WTC11 (cell line): ENCODE measurements around the gene ANKMY1. TPM values are rescaled to one million over a fixed set of nuclear protein-coding genes. Genes with fewer than 3 reads are reported as not detected.

ENCODE experiments used
- ATAC-seq: fragments of 200-7000 bp; cut with Tn5 transposase; 2 replicates; pipeline ENCODE4 v1.10.0; 2021; ENCODE audit warnings: mild to moderate bottlenecking, moderate library complexity
- CTCF ChIA-PET: fragments of 300-600 bp; sonication (Branson Sonifier 250); formaldehyde crosslinking; loops from one replicate; lab custom pipeline; 2021; ENCODE audit warnings: antibody characterized with exemption; lab: Charles Lee
- POLR2A ChIA-PET: fragments of 350-600 bp; sonication (Branson Sonifier 250); formaldehyde crosslinking; loops from one replicate; lab custom pipeline; 2021; ENCODE audit warnings: antibody characterized with exemption; lab: Charles Lee
- DNase-seq: peaks from one replicate; pipeline ENCODE4 v3.0.0; 2021; ENCODE audit warnings: low spot score
- H3K27ac Mint-ChIP-seq: 2 replicates; pipeline ENCODE4 v1.8.0; 2021; ENCODE audit warnings: mixed read lengths
- H3K27me3 Mint-ChIP-seq: 2 replicates; pipeline ENCODE4 v1.8.0; 2021; ENCODE audit warnings: low read depth, mild to moderate bottlenecking, moderate library complexity, mixed read lengths
- H3K36me3 Mint-ChIP-seq: 2 replicates; pipeline ENCODE4 v1.8.0; 2021; ENCODE audit warnings: mixed read lengths
- H3K4me1 Mint-ChIP-seq: 2 replicates; pipeline ENCODE4 v1.8.0; 2022; ENCODE audit warnings: mixed read lengths
- H3K4me3 Mint-ChIP-seq: 2 replicates; pipeline ENCODE4 v1.8.0; 2021; ENCODE audit warnings: mild to moderate bottlenecking, moderate library complexity, mixed read lengths
- H3K9me3 Mint-ChIP-seq: 2 replicates; pipeline ENCODE4 v1.8.0; 2021; ENCODE audit warnings: mixed read lengths
- ARID4B ChIP-seq: sonication (generic); formaldehyde crosslinking; IDR thresholded peaks from 2 replicates; pipeline ENCODE4 v1.8.0; 2023; ENCODE audit warnings: missing genetic modification reagents, mild to moderate bottlenecking, borderline replicate concordance
- CREB1 ChIP-seq: sonication (generic); formaldehyde crosslinking; IDR thresholded peaks from 2 replicates; pipeline ENCODE4 v1.8.0; 2023; ENCODE audit warnings: mild to moderate bottlenecking, missing genetic modification reagents
- CTCF ChIP-seq: fragments of 200-600 bp; IDR thresholded peaks from 2 replicates; pipeline ENCODE4 v1.8.0; 2022; ENCODE audit warnings: antibody characterized with exemption
- EMX1 ChIP-seq: fragments of 250-450 bp; sonication (Bioruptor Pico); IDR thresholded peaks from 2 replicates; pipeline ENCODE4 v1.8.0; 2021; ENCODE audit warnings: mild to moderate bottlenecking
- ERG ChIP-seq: fragments of 250-450 bp; sonication (Bioruptor Pico); IDR thresholded peaks from 2 replicates; pipeline ENCODE4 v1.8.0; 2021; ENCODE audit warnings: mild to moderate bottlenecking
- ETV6 ChIP-seq: sonication (generic); formaldehyde crosslinking; IDR thresholded peaks from 2 replicates; pipeline ENCODE4 v1.8.1; 2022; ENCODE audit warnings: mild to moderate bottlenecking, missing genetic modification reagents
- FOXP1 ChIP-seq: sonication (generic); formaldehyde crosslinking; IDR thresholded peaks from 2 replicates; pipeline ENCODE4 v1.8.0; 2022; ENCODE audit warnings: missing genetic modification reagents, mild to moderate bottlenecking, moderate library complexity, borderline replicate concordance
- GTF2I ChIP-seq: fragments of 250-450 bp; sonication (Bioruptor Pico); conservative IDR thresholded peaks from 2 replicates; pipeline ENCODE4 v1.4.0; 2021; ENCODE audit warnings: mild to moderate bottlenecking
- KAT7 ChIP-seq: sonication (generic); formaldehyde crosslinking; IDR thresholded peaks from 2 replicates; pipeline ENCODE4 v1.8.1; 2023; ENCODE audit warnings: missing genetic modification reagents, mild to moderate bottlenecking, borderline replicate concordance
- MAX ChIP-seq: sonication (generic); formaldehyde crosslinking; IDR thresholded peaks from 2 replicates; pipeline ENCODE4 v1.8.0; 2022; ENCODE audit warnings: mild to moderate bottlenecking, missing genetic modification reagents
- NR1H2 ChIP-seq: sonication (generic); formaldehyde crosslinking; IDR thresholded peaks from 2 replicates; pipeline ENCODE4 v1.9.0; 2021; ENCODE audit warnings: mild to moderate bottlenecking, moderate library complexity, missing genetic modification reagents
- SP1 ChIP-seq: sonication (generic); formaldehyde crosslinking; conservative IDR thresholded peaks from 2 replicates; pipeline ENCODE4 v1.8.1; 2022; ENCODE audit warnings: missing genetic modification reagents
- TEAD1 ChIP-seq: sonication (generic); formaldehyde crosslinking; IDR thresholded peaks from 2 replicates; pipeline ENCODE4 v1.8.0; 2022; ENCODE audit warnings: mild to moderate bottlenecking, missing genetic modification reagents
- USF1 ChIP-seq: sonication (generic); formaldehyde crosslinking; IDR thresholded peaks from 2 replicates; pipeline ENCODE4 v1.8.0; 2022; ENCODE audit warnings: mild to moderate bottlenecking, missing genetic modification reagents
- ZBTB43 ChIP-seq: sonication (generic); formaldehyde crosslinking; IDR thresholded peaks from 2 replicates; pipeline ENCODE4 v1.8.1; 2023; ENCODE audit warnings: mild to moderate bottlenecking, missing genetic modification reagents
- ZNF121 ChIP-seq: sonication (generic); formaldehyde crosslinking; IDR thresholded peaks from 2 replicates; pipeline ENCODE4 v1.8.0; 2023; ENCODE audit warnings: missing genetic modification reagents
- ZNF423 ChIP-seq: fragments of 250-450 bp; sonication (Bioruptor Pico); IDR thresholded peaks from 2 replicates; pipeline ENCODE4 v2.1.2; 2022; ENCODE audit warnings: mild to moderate bottlenecking, moderate library complexity
- ZSCAN18 ChIP-seq: fragments of 250-450 bp; sonication (Bioruptor Pico); IDR thresholded peaks from 2 replicates; pipeline ENCODE4 v2.1.2; 2022; ENCODE audit warnings: mild to moderate bottlenecking, moderate library complexity
- total RNA-seq: library from RNA; stranded (reverse); gene quantifications from 3 replicates; pipeline ENCODE4 v1.2.3, GENCODE V29; 2021

The ANKMY1 gene
- total RNA-seq, 1 experiment from 2014 or later = 4.6 TPM

GRCh38 chr2:240439698-240440151 is 118.1 kb downstream of the ANKMY1 start (continued):
- no peak for TF ChIP-seq KAT7
- no peak for TF ChIP-seq NR1H2
- TF ChIP-seq EMX1 (CRISPR knock-in tag) = no peak
- no peak for TF ChIP-seq ZBTB43 (CRISPR knock-in tag)
- TF ChIP-seq TEAD1 (CRISPR knock-in tag) = no peak
- no peak for TF ChIP-seq ETV6 (CRISPR knock-in tag)
- no peak for TF ChIP-seq CREB1 (CRISPR knock-in tag)

GRCh38 chr2:240438810-240439697 is 118.7 kb downstream of the ANKMY1 start:
- CTCF ChIA-PET = interaction anchor here (0.8 to 2.1 kb wide), 4 partner anchors 11 to 206 kb away, joined by 3 to 14 read pairs (median 6); no protein-coding TSS in a partner anchor
- no peak for TF ChIP-seq CREB1 (CRISPR knock-in tag)

GRCh38 chr2:240437861-240438809 is 119.7 kb downstream of the ANKMY1 start:
- POLR2A ChIA-PET = no interaction called here
- DNase-seq (peak; percentile 76), ATAC-seq (peak; percentile 52)
- Mint-ChIP-seq H3K27ac (peak overlapping the region; percentile 74; the same call in 1 of the 2 replicates), H3K27me3 (peaks cover 27% of the 10 kb centered on the region), H3K9me3 (no peaks in the 10 kb centered on the region), H3K4me3 (no peak overlapping the region; the same call in 1 of the 2 replicates), H3K4me1 (peaks cover 6% of the 10 kb centered on the region; the same call in 1 of the 2 replicates), H3K36me3 (no peaks in the 10 kb centered on the region)
- CTCF ChIA-PET = interaction anchor here (0.8 to 2.1 kb wide), 4 partner anchors 12 to 205 kb away, joined by 3 to 14 read pairs (median 6); no protein-coding TSS in a partner anchor
- 0 out of 2 replicates have a peak, but pooled peaks have one; percentile 2 for TF ChIP-seq ZNF423 (CRISPR knock-in tag)
- TF ChIP-seq ZNF121 (CRISPR knock-in tag) = peak; percentile 73; the same call in 1 of the 2 replicates
- no peak for TF ChIP-seq ERG (CRISPR knock-in tag)
- TF ChIP-seq ARID4B (CRISPR knock-in tag) = 0 out of 2 replicates have a peak, but pooled peaks have one; percentile 22
- TF ChIP-seq USF1 (CRISPR knock-in tag) = peak; percentile 21; the same call in 1 of the 2 replicates
- TF ChIP-seq GTF2I (CRISPR knock-in tag) = no peak
- TF ChIP-seq ZSCAN18 (CRISPR knock-in tag) = no peak
- TF ChIP-seq CTCF = peak; percentile 81
- 0 out of 2 replicates have a peak, but pooled peaks have one; percentile 39 for TF ChIP-seq SP1 (CRISPR knock-in tag)
- TF ChIP-seq MAX (CRISPR knock-in tag) = peak; percentile 57
- TF ChIP-seq FOXP1 = 0 out of 2 replicates have a peak, but pooled peaks have one; percentile 17

More at GRCh38 chr2:240438810-240439697, 118.7 kb downstream of the ANKMY1 start:
- peaks cover 22% of the 10 kb centered on the region for H3K27me3 Mint-ChIP-seq
- H3K4me1 Mint-ChIP-seq = peaks cover 4% of the 10 kb centered on the region; the same call in 1 of the 2 replicates
- no peak for DNase-seq
- no peak overlapping the region for H3K27ac Mint-ChIP-seq
- POLR2A ChIA-PET = no interaction called here
- no peaks in the 10 kb centered on the region for H3K36me3 Mint-ChIP-seq
- no peak for ATAC-seq
- no peaks in the 10 kb centered on the region for H3K9me3 Mint-ChIP-seq
- H3K4me3 Mint-ChIP-seq = no peak overlapping the region
